ENCODE data around the gene SLC28A1.

The SLC28A1 gene

DNA sequence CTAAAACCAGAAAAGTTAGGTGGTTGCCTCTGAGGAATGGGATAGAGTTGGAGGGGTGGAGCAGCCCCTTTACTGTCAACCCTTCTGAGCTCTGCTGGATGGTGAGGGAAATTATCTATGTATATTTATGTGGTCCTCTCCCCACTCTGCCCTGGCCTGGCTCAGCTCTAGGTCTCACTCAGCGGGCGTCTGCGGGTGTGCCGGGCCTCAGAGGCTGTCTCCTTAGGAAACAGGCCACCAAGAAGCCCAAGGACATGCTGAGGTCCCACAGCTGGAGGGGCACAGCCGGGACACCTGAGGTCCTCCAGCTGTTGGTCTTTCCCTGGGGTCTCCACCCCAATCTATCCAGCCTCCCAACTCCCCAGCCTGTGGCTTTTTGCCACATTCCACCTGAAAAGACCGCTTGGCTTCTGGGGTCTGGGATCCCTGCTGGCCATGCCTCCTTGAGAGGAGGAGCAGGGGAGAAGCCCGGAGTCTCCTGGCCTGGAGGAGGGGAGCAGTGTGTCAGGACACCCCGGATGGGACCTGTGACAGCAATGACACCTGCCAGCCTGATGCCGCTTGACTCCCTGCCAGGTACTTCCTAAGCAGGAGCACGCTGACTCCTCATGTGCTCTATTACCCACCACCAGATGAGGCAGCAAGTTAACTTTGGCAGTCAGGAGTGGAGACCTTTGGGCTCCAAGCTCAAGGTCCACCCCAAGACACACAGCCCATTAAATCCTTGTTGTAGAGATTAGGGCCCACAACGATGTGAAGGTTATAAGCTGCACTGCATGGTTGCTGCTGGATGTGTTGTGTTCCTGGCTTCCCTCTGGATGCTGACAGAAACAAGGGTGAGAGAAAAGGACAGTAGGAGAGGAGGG, at the start of gene SLC28A1:
Gene SLC28A1, plus strand, starts transcription at position 747 of the 866 bp plus-strand sequence. CDS start 3,099 bp downstream, outside the sequence.
- DNase-seq (ENCODE audit: low read depth, low spot score), result no peak

- no peak for DNase-seq (ENCODE audit: low read depth, low spot score)
These were observed 49.5 kb upstream of the SLC28A1 start for GRCh38 chr15:84834969-84835368.

GRCh38 chr15:84835661-84836337, 48.7 kb upstream of the SLC28A1 start:
- no peak for DNase-seq (ENCODE audit: low read depth, low spot score)

- no peak for DNase-seq (ENCODE audit: low read depth, low spot score)
These were observed 47.6 kb upstream of the SLC28A1 start for GRCh38 chr15:84836844-84837243.

- DNase-seq (ENCODE audit: low read depth, low spot score), result no peak
These were observed 44.7 kb upstream of the SLC28A1 start for GRCh38 chr15:84839714-84840113.

GRCh38 chr15:84840255-84840654, 44.2 kb upstream of the SLC28A1 start:
- DNase-seq (ENCODE audit: low read depth, low spot score), result no peak

DNA sequence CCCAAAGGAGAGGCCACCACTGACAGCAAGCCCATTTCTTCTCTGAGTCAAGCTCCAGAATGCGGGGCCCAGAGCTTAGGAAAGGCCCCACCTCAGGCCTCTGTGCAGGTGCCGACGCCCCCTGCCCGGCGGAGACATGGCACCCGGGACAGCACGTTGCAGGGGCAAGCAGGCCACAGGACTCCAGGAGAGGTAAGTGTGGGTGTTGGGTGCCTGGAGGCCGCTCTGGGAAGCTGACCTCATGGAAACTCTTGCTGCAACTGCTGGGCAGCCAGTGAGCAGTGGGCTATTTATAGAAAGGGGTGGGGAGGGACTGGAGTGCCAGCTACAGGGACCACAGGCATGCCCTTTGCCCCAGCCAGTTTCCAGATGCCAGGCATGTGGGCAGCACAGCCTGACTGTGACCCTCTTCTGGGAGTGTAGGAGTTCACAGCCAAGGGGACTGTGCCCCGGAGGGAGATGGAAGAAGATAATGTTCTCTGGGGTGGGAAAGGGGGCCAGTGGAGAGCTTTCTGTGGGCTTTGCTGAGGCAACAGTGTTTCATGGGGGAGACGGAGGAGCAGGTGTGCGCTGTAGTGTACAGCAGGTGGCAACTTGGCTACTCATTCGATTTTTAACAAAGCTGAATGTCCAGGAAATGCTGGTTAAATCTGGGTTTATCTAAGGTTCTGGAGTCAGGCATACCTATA, 43.6 kb upstream of the SLC28A1 start:
- DNase-seq (ENCODE audit: low read depth, low spot score), result no peak

- DNase-seq (ENCODE audit: low read depth, low spot score), result no peak
These were observed 41.7 kb upstream of the SLC28A1 start for GRCh38 chr15:84842781-84843180.

- no peak for DNase-seq (ENCODE audit: low read depth, low spot score)
These were observed 39.5 kb upstream of the SLC28A1 start for GRCh38 chr15:84844964-84845363.

- DNase-seq (ENCODE audit: low read depth, low spot score), result peak; percentile 57
These were observed 38.8 kb upstream of the SLC28A1 start for GRCh38 chr15:84845631-84846030.

DNA sequence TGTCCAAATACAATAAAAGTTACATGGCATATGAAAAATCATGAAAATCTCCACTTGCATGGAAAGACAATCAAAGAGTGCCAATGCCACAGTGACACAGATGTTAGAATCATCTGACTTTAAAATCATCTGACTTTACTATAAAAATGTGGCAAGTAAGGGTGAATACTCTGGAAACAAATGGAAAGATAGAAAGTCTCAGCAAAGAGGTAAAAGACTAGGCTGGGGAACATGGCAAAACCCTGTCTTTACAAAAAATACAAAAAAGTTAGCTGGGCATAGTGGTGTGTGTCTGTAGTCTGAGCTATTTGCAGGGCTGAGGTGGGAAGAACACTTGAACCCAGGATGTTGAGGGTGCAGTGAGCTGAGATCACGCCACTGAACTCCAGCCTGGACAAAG, 38.2 kb upstream of the SLC28A1 start:
- no peak for DNase-seq (ENCODE audit: low read depth, low spot score)

DNA sequence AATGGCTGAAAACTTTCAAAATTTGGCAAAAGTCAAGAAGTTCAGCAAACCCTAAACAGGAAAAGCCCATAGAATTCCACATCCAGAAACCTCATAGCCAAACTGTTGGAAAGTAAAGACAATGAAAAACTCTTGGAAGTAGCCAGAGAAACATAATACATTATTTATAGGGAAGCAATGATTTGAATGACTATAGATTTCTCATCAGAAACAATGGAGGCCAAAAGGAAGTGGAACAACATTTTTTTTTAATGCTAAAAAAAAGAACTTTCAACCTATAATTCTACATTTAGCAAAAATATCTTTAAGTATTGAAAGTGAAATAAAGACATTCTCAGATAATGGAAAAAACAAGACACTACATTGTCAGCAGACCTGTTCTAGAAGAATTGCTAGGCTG, 37.1 kb upstream of the SLC28A1 start:
- DNase-seq (ENCODE audit: low read depth, low spot score), result no peak

DNA sequence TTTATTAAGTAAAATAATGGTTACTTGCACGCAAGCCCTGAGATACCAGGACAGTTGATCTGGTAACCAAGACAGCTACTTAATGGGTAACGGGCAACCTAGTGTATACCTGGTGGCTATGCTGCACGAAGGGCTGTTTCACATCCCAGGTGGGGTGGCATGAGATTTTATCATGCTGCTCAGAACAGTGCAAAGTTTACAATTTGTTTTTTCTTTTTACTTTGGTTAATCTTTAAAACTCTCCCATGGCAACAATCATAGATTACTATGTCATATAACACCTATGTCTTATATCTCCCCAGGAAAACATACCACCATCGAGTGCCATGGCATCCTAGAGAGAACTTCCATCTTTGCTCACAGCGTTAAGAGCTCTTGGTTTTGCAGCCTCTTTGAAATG, 32.2 kb upstream of the SLC28A1 start:
- DNase-seq (ENCODE audit: low read depth, low spot score), result no peak

DNA sequence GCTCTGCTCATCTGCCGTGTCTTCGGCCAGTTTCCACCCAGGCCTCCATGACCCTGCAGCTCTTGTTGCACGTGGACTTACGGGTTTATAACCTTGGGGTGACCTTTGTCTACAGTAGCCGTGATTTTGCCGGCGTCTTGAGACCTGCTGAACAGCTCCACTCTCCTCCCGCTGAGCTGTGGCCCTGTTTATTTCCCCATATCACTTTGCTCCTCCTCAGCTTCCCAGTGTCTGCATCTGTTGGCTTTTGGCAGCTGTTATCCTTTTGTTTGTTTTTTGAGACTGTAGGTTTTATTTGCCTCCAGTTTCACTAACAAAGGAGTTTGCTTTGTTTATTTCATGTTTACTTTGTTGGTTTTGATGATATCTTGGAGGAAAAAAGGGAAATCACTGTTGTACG, 29.3 kb upstream of the SLC28A1 start:
- no peak for DNase-seq (ENCODE audit: low read depth, low spot score)

DNA sequence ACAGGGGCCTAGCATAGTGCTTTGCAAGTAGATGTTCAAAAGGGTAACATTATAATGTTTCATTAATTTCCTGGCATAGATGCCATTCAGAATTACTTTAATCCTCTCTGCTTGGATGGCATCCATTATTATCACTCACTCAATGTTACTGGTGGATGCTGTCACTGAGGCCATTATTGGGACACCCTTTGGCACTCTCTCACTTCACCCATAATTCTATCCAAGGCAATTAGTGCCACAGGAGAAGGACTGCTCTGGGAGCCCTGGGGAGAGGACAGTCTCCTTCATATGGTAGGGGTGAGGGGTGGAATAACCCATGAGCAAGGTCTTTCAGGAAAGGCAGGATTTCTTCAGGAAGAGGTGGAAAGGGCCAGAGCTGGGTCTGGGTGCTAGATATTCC, 28.7 kb upstream of the SLC28A1 start:
- no peak for DNase-seq (ENCODE audit: low read depth, low spot score)

GRCh38 chr15:84856731-84857417, 27.6 kb upstream of the SLC28A1 start:
- DNase-seq (ENCODE audit: low read depth, low spot score), result no peak

DNA sequence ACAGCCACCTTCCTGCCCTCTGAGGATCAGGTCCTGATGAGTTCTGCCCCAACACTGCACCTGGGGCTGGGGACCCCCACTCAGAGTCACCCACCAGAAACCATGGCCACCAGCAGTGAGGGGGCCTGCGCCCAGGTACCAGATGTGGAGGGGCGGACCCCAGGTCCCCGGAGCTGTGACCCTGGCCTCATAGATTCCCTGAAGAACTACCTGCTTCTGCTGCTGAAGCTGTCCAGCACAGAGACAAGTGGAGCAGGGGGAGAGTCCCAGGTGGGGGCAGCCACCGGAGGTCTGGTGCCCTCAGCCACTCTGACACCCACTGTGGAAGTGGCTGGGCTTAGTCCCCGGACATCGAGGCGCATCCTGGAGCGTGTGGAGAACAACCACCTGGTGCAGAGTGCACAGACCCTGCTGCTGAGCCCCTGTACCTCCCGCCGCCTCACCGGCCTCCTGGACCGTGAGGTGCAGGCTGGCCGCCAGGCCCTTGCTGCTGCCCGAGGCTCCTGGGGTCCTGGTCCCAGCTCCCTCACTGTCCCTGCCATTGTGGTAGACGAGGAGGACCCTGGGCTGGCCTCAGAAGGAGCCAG, 27.0 kb upstream of the SLC28A1 start:
- no peak for DNase-seq (ENCODE audit: low read depth, low spot score)

GRCh38 chr15:84858231-84858630, 26.2 kb upstream of the SLC28A1 start:
- no peak for DNase-seq (ENCODE audit: low read depth, low spot score)

- DNase-seq (ENCODE audit: low read depth, low spot score), result no peak
These were observed 25.3 kb upstream of the SLC28A1 start for GRCh38 chr15:84859144-84859543.

- no peak for DNase-seq (ENCODE audit: low read depth, low spot score)
These were observed 24.8 kb upstream of the SLC28A1 start for GRCh38 chr15:84859651-84860050.

GRCh38 chr15:84861781-84862180, 22.7 kb upstream of the SLC28A1 start:
- no peak for DNase-seq (ENCODE audit: low read depth, low spot score)
